HG03280 (cell line): ENCODE data around the gene IMMP2L.

Source experiments
- ATAC-seq: cut with Tn5 transposase; IDR thresholded peaks from one replicate; pipeline ENCODE4 v1.9.1; 2021; ENCODE audit warnings: mild to moderate bottlenecking, moderate library complexity; ENCODE audit not compliant: unreplicated experiment

The IMMP2L gene

DNA sequence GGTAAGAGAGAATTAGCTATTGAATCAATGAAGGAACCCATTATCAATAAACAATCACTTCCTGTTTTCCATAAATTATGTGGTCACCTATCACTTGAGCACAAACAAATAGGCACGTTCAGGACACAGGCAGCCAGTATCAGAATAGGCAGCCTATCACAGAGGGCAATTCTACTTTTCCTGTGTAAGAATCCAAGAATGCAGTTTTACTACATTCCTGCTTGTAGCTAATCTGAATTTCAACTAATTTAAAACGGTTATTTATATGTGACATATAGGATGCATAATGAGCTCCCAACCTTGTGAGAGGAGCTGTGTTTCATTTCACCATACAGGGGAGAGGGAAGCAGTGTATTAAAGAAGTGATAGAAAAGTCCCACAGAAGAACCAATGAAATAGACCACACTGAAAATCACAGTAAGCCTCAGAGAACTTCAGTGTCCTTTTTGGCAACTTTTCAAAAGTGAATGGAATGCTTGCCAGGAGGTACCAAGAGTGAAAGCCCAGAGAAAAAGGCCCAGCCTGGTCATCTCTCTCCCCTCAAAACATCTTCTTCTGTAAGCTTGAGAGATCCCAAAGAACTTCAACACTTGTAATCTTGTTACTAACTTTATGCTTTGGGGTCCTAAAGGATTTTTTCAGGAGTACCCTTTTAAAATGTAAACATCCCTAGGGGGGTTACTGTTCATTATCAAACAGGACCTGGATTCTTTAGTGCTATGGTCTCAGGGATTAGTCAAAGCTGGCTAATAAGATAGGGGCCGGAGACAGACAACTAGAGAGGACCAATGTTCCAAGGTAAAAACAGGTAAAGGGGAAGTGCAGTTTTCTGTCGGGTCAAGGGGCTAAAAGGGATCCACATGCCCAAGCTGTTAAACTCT, 1.3 kb downstream of the IMMP2L start:
- ATAC-seq: no peak

DNA sequence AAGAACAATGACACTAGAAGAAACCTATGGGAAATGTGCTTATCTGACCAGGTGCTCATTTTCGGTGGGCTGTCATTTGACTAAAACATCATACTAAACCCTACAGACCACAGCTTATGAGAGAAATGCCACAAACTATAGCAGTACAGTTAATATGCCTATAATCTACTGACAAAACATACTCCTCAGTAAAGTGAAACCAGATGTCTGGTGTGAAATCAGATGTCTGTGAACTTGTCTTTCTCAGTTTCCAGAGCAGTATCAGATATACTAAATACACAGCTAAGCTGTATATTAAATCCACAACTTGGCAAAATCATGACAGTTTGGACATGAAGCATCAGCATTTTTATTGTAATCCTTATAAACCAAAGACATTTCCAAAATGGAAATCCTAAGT, 3.3 kb downstream of the IMMP2L start:
- ATAC-seq: peak; percentile 57

DNA sequence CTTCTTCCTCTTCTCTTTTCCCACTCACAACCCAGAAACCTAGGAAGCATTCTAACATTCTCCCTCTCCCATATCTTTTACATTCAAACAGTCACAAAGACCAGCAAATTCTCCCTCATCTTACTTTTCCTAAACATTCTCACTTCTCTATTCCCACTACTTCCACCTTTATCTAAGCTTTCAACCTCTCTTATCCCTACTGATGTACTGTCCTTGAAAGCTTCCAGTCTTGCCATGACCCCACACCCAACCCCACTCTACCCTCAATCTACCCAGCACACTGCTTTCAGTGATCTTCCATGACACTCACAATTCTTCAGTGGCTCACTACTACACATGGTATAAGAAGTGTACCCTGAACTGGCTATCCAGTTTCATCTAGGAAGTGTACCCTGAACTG, 5.3 kb downstream of the IMMP2L start:
- no peak for ATAC-seq

DNA sequence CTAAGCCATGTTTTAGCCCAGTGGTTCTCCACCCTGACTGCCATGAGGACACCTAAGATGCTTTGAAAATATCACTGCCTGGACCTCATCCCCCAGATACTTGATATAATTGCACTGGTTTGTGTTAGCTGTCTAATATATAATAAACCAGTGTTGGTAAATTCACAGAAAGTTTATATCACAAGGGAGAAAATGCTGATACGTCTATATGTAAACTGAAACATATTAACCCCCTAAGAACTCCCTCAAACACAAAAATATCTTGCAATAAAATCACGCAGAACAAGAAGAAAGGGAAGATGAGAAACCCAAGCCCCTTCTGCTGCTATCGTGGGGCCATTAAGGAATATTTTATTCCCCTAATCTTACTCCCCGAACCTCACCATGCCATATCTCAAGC, 8.2 kb downstream of the IMMP2L start:
- ATAC-seq: no peak

GRCh38 chr7:111541067-111541466, 21.2 kb downstream of the IMMP2L start:
- no peak for ATAC-seq

GRCh38 chr7:111540199-111540815, 22.0 kb downstream of the IMMP2L start:
- ATAC-seq: no peak

GRCh38 chr7:111537134-111537533, 25.2 kb downstream of the IMMP2L start:
- no peak for ATAC-seq

DNA sequence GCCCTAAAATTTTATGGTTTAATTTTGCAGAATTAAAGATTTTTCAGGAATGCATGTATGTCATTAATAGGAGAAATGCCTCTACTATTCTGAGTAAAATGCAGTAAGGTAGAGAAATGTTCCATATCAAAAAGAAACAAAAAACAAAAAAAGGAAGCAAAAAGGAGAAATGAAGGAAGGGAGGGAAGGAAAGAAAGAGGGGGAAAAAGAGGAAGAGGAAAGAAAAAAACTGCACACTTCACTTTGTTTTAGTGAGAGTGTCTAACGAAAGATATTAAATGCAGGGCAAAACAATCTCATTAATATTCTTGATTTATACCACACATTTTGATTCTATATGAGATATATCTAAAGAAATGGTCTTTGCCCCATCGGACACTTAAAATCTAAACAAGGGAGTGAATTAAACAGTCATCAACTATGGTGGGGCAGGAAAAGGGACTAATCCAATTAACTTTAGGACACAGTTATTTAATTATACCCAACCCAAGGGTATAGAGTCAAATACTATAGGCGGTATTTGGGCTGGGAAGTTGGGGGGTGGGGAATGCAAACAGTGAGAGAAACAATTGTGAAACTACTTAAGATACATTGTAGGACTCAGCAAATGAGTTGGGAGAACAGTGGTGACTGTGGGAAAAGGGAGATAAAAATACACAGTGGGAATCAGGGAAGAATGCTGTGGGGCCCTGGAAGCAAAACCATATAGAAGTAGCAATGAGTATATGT, 27.0 kb downstream of the IMMP2L start:
- ATAC-seq: no peak

DNA sequence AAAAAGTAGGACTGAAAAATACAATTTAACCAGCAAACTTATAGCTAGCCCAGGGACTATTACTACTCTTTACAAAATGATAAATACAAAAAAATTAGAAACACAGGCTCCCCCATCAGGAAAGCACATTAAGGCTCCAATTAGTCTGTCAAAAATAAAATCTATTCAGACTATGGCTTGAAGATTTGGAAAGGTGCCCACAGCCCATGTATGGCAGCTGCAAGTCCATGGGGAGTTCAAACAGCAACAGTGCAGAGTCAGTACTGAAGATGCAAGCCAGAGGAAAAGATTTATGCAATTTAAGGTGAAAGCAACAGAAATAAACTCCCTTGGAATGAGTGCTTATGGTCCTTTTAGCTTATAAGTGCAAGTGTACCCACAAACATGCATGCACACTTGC, 29.7 kb downstream of the IMMP2L start:
- ATAC-seq: no peak

GRCh38 chr7:111531993-111532392, 30.3 kb downstream of the IMMP2L start:
- no peak for ATAC-seq

DNA sequence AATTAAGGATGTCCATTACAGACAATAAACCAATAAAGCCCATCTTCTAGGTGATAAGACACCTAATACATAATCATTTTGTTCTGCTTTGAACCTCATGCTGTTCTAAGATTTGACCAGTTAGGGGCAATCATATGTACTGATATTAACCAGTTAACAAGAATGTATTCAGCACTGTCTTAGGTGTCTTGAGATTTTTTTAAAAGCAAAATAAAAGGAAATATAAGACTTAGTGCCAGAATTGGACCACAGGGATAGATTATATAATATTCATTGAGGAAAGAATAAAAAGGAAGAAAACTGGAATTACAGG, 32.0 kb downstream of the IMMP2L start:
- no peak for ATAC-seq

GRCh38 chr7:111529507-111530355, 32.6 kb downstream of the IMMP2L start:
- ATAC-seq: no peak

DNA sequence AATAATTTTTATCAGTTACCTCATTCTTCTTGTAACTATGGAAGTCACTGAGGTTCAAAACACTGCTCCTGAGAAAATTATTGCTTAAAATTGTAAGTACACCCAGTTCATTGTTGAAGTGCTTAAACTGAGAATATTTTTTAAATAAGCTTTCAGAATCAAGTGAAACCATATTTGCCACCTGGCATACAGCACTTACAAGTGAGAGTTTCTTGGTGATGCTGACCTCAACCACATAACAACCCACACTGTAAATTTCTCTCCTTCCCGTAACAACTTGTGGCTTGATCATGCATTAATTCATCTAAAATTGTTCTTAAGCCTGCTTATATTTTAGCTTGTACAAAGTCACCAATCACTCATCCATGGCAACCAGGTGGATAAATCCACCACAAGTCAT, 34.0 kb downstream of the IMMP2L start:
- ATAC-seq: peak; percentile 66

DNA sequence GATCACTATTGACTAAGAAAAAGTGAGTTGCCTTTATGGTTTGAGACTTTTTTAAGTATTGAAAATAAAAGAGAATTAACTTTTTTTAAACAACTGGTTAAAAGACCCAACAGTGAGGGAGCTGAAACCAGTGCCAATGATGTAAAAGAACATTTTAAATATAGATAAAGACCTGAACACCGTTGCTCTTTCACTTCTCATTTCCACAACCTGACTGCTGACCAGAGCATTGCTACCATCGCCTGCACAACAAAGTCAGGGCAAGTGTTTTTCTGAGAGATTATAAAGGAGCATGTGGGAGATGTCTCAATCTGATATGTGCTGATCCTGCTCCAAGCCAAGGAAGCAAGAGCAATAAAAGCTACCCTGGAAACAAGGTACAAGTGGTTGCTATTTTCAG, 34.7 kb downstream of the IMMP2L start:
- peak; percentile 88 for ATAC-seq

- no peak for ATAC-seq
These were observed 37.2 kb downstream of the IMMP2L start for GRCh38 chr7:111525100-111525499.

DNA sequence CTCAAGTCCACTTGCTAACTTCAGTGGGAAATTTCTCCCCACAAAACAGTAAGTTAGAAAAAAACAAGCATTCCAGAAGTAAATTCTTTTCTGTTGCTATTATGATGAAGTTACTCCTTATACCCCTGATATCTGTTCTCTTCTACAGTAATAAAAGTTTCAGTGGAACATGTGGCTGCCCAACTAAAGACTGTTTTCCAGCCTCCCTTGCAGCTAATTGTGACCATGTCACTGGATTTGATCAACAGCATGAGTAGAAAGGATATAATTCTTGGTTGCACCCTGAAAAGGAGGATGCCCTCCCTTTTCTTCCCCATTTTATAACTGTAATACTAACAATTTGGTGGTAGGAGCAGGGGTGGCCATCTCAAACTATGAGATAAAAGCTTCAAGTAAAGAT, 40.6 kb downstream of the IMMP2L start:
- no peak for ATAC-seq

DNA sequence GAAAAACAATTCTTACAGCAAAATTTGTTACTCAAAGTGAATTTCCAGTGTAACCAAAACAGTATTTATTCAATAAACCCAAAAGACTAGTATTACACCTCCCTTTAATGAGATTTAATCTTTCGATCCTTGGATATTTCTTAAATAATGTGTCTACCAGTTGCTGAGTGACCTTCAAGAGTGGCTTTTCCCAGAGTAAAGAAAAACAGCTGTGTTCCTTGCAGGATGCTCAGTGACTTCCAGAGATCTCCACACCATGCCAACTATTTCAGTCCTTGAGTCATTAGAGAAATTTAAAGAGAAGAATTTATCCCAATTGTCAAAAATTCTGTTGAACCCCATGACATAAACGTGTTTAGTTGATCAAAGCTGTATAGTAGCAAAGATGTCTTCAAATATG, 44.0 kb downstream of the IMMP2L start:
- ATAC-seq: no peak

DNA sequence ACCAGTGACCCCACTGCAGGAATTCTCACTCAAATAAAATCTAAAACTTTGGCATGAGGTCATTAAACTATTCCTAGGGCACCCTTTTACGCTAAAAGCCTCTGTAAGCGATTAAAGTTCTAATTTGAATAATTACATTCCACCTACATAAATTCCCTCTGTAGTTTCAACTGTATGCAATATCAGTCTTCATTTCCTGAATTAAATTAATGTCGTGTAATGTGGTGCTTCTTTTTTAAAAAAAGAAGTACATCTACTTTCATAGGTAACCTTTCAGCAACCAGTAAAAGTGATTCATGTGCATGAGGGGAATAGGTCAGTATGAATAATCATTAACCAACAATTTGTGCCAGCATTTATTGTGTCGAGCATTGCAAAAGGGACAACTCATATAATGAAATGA, 44.7 kb downstream of the IMMP2L start:
- no peak for ATAC-seq

DNA sequence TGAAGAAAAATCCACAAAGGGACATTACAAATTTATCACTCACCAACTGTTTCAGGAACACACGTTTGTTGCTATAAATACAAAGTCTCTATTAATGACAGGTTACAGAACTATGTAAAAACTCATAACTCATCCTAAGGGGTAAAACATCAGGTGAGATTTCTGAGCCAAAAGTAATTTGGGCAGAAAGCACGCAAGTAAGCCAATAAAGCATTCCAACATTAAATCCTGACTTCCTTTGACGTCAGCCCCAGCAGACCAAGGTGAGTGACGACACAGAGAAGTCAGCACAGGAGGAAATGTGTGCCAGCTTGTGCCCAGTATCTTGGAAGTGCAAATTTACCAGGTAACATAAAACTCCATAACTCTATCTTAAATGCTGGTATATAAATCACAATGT, 45.7 kb downstream of the IMMP2L start:
- no peak for ATAC-seq

DNA sequence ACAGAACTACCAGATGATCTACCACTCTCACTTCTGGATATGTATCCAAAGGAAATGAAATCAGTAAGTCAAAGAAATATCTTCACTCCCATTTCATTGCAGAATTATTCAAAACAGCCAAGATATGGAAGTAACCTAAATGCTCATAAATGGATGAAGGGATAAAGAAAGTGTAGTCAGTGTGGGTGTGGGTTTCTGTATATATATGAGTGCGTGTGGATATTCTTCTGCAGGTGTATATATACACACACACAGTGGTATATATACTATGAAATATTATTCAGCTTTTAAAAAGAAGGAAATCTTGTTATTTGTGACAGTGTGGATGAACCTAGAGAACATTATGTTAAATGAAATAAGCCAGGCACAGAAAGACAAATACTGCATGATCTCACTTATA, 48.7 kb downstream of the IMMP2L start:
- ATAC-seq: no peak

- no peak for ATAC-seq
These were observed 50.4 kb downstream of the IMMP2L start for GRCh38 chr7:111511845-111512244.
